ENCODE data around the gene UNC13B.

The UNC13B gene

GRCh38 chr9:35340046-35340445, 178.2 kb downstream of the UNC13B start:
- DNase-seq: no peak

DNA sequence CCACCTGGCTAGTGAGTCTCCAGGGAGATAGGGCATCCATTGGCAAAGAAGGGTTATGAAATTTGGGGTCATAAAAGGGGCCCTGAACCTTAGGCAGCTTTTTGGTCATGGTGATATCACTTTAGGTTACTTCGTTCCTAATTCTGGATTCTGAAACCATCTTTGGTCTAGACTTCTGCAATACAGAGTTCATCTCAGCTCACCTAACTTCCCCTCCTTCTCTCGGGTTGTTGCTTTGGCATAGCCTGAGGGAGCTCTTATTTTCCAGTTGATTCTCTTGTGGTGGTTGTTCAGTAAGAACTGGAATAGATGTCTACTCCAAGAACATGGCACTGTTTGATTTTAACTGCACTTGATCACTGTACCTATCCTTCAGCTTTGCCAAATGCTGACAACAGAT, 179.2 kb downstream of the UNC13B start:
- DNase-seq: no peak

DNA sequence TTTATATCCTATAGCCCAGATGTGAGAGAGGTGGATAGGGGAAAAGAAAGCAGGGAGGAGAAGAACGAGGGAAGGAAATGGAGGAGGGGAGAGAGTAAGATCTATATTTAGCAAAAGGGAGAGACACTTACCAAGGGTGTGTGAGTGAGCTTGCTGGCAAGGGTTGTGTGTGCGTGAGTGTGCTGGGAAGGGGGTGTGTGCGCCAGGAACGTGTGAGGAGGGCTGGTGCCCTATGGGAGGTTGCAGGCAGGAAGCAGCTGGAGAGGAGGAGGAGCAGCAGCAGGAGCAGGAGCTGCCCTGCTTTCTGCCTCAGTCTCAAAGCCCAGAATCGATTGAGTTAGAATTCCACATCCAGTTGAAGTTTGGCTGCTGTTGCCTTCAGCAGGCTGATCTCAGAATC, 179.8 kb downstream of the UNC13B start:
- peak in 1 of 2 experiments; percentile 21 for DNase-seq

- no peak for DNase-seq
These were observed 180.6 kb downstream of the UNC13B start for GRCh38 chr9:35342221-35342958.

- DNase-seq: no peak
These were observed 186.3 kb downstream of the UNC13B start for GRCh38 chr9:35348109-35348508.

DNA sequence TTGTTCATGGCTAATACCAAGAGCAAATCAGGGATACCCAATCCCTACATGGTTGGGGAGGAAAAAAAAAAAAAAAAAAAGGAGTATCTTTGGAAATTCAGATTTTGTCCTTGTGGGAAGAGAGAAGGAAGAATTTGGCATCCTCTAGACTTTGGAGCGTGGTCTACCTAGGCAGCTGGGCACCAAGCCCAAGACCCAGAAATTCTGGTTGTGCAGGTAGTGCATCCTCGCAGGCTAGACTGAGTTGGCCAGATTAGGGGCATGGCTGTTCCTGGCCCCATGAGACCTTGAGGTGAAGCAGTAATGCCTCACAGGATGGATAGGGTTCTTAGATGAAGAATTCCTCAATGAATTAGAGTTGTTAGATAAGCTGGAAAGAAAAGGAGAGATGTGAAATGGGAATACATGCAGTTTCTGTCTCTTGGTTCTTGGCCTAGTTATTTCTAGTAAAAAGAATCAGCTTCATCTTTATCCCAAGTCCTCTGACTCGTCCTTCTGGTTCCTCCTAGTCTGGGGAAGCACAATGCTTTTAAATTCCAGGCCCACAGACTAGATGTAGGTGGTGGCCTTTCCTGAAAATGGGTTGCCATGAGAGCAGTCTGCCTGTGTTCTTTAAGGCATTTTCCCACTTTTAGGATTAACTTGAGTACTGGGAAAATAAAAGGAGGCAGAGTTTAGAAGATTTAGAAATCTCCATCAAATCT, 187.6 kb downstream of the UNC13B start:
- no peak for DNase-seq

DNA sequence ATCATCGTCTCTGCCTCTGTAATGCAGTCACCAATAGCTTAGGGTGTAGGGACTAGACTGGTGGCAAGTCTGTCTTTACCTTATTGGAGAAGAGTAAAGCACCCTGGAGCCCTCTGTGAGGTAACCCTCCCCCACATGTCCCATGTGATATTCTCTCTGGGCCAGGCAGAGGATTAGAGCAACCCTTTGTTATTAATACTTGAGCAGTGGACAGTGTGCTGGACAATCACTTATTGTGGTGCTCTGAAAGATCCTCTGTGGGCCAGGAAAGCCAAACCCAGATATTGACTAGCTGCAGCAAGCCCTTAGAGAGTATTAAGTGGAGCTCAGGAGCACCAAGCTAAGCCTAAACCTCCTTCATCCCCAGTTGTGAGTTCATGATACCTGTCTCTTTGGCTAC, 188.4 kb downstream of the UNC13B start:
- no peak for DNase-seq

DNA sequence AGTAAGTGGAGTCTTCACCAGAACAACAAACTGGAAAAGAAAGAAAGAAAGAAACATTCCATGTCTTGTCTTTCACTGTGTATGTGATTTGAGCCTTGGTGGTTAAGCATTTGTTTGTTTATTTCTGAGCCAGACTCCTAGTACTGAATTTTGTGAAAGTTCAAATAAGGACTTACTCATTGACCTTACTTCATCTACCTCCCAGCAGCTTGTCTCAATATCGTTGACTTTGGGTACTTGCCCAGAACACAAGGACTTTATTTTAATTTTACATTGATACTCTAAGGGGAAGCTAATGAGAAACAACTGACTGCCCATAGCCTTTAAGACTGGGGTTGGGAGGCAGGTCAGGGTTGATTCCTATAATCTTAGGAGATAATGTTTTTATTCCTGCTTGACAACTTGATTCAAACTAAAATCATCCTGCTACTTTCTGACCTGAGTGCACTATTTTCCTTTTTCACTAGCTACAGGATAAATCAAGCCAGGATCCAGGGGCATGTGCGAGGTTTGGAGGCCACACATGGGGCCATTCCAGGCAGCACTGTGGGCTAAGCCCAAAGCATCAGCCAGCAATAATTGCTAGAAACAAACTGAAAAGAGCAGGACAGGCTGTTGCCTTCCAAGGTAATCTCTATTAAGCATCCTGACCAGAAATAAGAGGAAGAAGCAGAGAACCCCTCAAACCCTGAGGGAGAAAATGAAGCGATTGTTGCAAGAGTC, 189.2 kb downstream of the UNC13B start:
- no peak for DNase-seq

DNA sequence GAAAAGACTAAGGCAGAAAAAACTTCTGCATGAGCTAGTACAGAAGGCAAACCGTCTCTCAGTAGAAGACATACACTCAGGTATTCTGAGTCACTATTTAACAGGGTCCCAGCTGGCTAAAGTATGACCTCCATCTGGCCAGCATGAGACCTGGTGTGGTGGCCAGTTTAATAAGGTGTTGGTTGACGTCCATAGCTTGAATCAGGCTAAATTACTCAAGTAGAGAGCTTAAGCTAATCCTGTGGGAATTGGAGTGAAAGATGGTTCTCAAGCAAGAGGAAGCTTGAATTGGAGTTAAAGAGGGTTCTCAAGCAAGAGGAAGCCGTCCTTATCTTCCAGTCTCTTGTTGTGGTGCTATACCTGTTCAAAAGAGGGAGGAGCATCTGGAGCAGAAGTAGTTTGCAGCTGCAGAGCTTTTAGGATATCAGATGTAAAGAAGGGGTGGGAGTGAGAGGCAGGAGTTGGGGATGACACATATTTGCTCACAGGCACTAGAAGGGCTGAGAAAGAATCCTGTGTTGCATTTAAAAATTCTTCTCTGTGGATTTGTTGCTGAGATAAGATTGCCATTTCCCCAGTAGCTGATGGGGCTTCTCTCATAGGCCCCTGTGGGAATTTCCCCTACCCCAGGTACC, 192.0 kb downstream of the UNC13B start:
- DNase-seq: no peak

DNA sequence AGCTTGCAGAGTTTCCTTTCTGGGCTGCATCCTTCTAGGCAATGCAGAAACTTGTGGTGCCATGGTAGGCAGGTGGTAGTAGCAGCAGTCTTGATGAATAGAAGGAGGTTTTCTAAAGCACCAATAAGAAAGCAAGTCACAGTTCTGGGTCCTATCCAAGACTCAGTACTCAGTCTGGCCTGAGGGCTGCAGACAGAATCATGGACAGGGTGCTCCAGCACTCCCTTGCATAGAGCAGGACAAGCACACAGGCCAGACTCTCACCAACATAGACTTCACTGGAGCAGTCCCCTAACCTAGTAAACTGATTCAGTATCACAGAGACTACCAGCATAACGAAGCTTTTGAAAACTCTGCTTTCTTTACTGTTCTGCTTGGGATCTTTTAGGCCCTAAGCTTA, 194.1 kb downstream of the UNC13B start:
- DNase-seq: no peak

- no peak for DNase-seq
These were observed 195.3 kb downstream of the UNC13B start for GRCh38 chr9:35357116-35357515.

DNA sequence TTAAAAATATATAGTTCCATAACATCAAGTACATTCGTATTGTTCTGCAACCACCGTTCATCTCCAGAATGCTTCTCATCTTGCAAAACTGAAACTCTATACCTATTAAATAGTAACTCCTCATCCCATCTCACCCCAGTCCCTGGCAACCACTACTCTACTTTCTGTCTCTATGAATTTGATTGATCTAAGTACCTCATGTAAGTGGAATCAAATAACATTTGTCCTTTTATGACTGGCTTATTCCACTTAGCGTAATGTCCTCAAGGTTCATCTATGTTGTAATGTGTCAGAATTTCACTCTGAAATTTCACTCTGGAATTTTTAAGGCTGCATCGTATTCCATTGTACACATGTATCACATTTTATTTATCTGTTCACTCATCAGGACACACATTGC, 196.0 kb downstream of the UNC13B start:
- DNase-seq: no peak

GRCh38 chr9:35364817-35365585, 203.2 kb downstream of the UNC13B start:
- DNase-seq: no peak

- DNase-seq: no peak
These were observed 204.8 kb downstream of the UNC13B start for GRCh38 chr9:35366627-35367026.

DNA sequence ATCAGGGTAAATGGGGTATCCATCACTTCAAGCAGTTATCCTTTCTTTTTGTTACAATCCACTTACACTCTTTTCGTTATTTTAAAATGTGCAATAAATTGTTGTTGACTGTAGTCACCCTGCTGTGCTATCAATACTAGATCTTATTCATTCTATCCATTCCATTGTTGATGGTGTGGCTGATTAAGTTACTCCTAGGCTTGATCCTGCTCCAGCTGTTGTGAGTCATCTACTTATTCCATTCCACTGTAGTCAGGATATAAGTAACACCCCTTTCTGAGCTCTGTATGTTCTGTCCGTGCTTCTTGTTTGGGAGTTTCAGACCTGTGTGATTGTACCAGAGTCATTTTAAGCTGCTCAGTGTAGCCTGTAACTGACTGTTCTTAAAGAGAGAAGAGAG, 205.6 kb downstream of the UNC13B start:
- no peak for DNase-seq

DNA sequence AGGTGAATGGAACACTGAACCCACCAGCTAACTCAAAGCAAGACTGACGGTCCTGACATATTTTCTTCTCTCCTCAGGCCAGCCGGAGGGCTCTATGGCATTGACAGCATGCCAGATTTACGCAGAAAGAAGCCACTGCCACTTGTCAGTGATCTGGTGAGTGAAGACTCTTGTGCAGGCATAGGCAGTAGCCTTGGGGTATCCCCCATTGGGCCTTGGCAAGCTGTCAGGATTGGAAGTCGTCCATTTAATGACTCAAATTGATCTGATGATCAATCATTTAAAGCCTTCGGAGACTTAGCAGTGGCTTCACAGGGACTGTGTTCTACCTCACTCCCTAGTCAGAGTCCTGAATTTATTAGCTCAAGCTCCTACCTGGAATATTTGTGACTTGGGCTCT, 208.4 kb downstream of the UNC13B start:
- DNase-seq: no peak

DNA sequence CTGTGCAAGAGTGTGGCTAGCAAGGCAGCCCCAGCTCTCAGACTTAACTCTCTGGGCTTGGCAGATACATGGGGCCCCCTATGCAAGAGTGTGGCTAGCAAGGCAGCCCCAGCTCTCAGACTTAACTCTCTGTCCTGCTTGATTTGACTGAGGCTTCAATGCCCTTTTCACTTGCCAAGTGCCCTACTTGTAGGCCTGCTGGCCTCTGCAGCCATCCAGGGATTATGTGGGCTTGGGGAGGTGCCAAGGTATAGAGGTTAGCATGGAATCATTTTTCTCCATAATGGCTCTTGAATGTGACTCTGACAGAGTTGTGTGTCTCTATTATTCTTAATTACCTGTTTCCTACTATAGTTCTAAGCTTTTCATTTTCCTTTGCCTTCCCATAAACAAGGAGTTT, 212.6 kb downstream of the UNC13B start:
- no peak for DNase-seq

GRCh38 chr9:35374910-35375309, 213.1 kb downstream of the UNC13B start:
- no peak for DNase-seq

GRCh38 chr9:35380039-35380438, 218.2 kb downstream of the UNC13B start:
- no peak for DNase-seq

GRCh38 chr9:35380619-35381018, 218.8 kb downstream of the UNC13B start:
- no peak for DNase-seq

DNA sequence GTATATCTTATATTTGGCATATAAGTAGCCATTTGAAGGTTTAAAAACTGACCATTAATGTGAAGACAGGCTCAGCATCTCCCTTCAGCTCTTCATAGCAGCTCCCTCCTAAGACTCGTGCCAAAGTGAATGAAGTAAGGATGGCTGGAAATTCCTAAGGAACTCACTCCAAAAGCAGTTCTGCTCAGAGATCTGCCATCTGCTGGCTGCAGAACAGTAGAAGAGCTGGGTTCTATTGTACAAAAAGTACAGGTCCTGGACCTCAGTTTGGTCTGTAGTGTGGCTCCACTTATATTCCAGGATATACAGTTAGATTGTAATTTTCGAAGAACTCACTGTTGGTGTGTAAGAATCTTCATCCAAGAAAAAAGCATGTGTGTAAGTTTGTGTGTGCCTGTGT, 223.2 kb downstream of the UNC13B start:
- DNase-seq: no peak

GRCh38 chr9:35395076-35395705, 233.4 kb downstream of the UNC13B start:
- no peak for DNase-seq
